Endothelial cell (in vitro differentiated cells): ENCODE measurements around the gene HAND2. TPM values are rescaled to one million over a fixed set of nuclear protein-coding genes. Genes with fewer than 3 reads are reported as not detected.

Experiments
- DNase-seq: peaks from one replicate; pipeline ENCODE4 v3.0.0; 2021; ENCODE audit warnings: low spot score
- H3K27ac Mint-ChIP-seq: one replicate; pipeline ENCODE4 v1.8.0; 2021; ENCODE audit warnings: mixed read lengths, inconsistent platforms; ENCODE audit not compliant: unreplicated experiment
- H3K27me3 Mint-ChIP-seq: one replicate; pipeline ENCODE4 v1.8.0; 2021; ENCODE audit warnings: mild to moderate bottlenecking, moderate library complexity, mixed read lengths, inconsistent platforms; ENCODE audit not compliant: unreplicated experiment
- H3K36me3 Mint-ChIP-seq: one replicate; pipeline ENCODE4 v1.8.0; 2021; ENCODE audit warnings: mild to moderate bottlenecking, low read depth, mixed read lengths, inconsistent platforms; ENCODE audit not compliant: unreplicated experiment
- H3K4me1 Mint-ChIP-seq: one replicate; pipeline ENCODE4 v1.8.0; 2021; ENCODE audit warnings: mild to moderate bottlenecking, mixed read lengths, inconsistent platforms; ENCODE audit not compliant: unreplicated experiment
- H3K4me3 Mint-ChIP-seq: one replicate; pipeline ENCODE4 v1.8.0; 2021; ENCODE audit warnings: mild to moderate bottlenecking, mixed read lengths, inconsistent platforms; ENCODE audit not compliant: unreplicated experiment
- H3K9me3 Mint-ChIP-seq: one replicate; pipeline ENCODE4 v1.8.0; 2021; ENCODE audit warnings: mixed read lengths, inconsistent platforms; ENCODE audit not compliant: unreplicated experiment
- total RNA-seq: library from RNA; stranded (reverse); fragmentation: NEBNext Ultra II Directional; extraction: Animal tissue kit (Norgen Biotek cat#: 25700); gene quantifications from one replicate; pipeline ENCODE4 v1.2.1, GENCODE V29; 2021; ENCODE audit not compliant: unreplicated experiment
- TF ChIP-seq, protein P1 (sequence below): fragments of 200-600 bp; sonication (generic); IDR thresholded peaks from one replicate; pipeline ENCODE4 v1.5.0; 2021; ENCODE audit warnings: antibody characterized with exemption; ENCODE audit not compliant: unreplicated experiment

The HAND2 gene
- total RNA-seq, 1 donor from 2014 or later = 1.5 TPM

DNA sequence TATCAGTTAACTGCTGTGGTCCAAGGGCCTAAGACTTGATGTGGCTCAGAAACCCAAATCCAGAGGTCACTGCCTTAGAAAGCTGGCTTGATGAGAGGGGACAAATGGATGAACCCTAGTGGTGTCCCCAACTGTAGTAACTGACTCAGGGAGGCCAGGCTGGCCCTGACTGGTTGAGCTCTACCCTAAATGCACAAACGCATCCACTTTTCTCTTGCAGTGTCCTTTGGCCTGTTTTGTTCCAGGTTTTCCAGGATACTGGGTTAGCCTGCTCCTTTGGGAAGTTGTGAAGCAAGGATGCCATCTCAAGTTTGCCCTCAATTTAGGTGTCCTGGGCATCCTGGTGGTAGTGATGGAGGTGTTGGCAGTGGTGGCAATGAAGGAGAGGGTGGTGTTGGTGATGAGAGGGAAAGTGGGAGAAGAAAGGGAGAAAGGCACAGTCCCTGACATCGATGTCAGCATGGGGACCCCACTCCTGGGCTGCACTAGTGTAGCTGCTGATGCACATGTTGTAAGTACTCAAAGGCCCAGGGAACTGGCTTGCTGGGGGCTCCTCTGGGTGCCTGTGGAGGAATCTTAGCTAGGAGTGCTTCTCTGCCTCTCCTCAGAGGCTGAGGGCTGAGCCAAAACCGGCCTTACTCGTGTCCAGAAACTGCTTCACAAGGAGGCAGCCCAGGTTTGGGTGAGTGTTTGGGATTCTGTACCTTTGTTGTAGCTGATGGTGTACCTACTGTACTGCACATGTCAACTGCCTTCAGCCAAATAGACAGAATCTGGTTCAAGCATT is 2.9 kb upstream of the HAND2 start:
- Mint-ChIP-seq H3K27me3 (peaks cover 37% of the 10 kb centered on the region), H3K27ac (no peak overlapping the region), H3K4me3 (peak overlapping the region; percentile 34), H3K9me3 (no peaks in the 10 kb centered on the region), H3K4me1 (peaks cover 22% of the 10 kb centered on the region), H3K36me3 (peaks cover 4% of the 10 kb centered on the region)
- DNase-seq = no peak
- TF ChIP-seq, protein P1, sequence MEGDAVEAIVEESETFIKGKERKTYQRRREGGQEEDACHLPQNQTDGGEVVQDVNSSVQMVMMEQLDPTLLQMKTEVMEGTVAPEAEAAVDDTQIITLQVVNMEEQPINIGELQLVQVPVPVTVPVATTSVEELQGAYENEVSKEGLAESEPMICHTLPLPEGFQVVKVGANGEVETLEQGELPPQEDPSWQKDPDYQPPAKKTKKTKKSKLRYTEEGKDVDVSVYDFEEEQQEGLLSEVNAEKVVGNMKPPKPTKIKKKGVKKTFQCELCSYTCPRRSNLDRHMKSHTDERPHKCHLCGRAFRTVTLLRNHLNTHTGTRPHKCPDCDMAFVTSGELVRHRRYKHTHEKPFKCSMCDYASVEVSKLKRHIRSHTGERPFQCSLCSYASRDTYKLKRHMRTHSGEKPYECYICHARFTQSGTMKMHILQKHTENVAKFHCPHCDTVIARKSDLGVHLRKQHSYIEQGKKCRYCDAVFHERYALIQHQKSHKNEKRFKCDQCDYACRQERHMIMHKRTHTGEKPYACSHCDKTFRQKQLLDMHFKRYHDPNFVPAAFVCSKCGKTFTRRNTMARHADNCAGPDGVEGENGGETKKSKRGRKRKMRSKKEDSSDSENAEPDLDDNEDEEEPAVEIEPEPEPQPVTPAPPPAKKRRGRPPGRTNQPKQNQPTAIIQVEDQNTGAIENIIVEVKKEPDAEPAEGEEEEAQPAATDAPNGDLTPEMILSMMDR = no peak

DNA sequence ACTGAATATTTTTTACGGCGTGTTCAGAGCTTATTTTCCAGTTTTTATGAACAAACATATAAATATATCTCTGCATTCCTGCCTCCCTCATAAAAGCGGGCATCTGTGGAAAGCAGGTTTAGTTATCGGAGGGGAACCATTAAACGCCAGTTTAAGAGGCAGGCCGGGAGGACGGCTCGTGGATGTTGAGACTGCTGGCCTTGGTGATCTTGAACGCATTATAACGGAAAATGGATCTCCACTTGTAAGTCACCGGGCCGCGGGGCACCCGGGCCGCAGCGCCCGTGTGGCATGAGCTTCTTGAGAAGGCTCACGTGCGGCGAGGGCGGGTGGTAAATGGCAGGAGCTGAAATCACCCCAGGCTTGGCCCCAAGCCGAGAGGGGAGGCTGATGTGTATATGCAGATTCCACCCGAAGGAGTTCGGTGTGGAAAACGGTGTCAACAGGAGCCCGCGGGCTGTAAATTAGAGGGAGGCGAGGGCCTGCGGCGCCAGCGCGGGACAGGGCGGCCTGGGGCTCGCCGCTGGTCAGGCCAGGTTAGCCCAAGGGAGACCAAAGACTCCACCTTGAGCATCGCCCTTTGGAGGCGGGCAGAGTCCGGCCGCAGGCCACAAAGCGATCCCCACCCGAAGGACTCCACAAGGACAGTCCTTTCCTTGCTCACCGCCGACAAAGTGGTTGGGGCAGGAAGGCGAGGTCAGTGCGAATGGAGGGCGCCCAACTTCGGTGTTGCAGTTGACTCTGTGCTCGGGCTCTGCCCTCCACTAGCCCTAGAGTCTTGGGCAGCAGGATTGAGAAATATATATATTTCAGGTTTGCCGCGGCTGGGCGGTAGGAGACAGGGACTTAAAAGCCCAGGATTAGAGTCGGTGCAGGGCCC is 1.3 kb upstream of the HAND2 start:
- TF ChIP-seq, protein P1 = no peak
- no peak overlapping the region for H3K27ac Mint-ChIP-seq
- no peak overlapping the region for H3K4me3 Mint-ChIP-seq

DNA sequence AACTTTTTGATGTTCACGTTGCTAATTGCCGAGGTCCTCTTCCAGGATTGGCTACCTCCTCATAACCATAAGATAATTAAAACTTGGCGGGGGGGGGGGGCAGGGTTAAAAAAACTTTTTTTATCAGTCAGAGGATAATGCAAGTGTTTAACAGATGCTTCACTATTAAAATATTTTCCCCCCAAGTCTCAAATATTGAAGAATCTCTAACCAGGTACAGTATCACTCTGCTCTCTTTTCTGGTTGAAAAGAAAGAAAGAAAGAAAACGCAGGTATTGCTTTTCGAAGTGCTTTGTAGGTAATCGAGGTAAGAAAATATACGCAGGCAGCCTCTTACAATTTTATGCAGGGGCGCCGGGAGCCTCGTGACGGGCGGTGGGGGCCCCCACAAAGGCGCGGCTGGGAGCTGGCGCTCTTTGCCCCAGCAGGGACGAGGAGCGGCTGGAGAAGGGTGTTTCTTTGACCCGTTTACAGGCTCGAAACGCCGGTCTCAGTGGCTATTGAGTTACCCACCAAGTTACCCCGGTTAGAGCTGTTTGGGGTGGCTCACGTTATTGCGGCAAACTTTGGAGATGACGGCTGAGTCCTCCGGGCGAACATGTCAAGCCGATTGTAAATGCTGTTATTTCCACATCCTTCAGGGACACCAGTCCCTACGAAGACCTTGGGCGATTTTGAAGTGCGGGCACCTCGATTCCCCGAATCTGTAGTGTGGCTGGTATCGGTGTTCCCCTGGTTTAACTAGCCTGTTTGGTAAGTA is 477 bp upstream of the HAND2 start:
- Mint-ChIP-seq H3K27ac (no peak overlapping the region), H3K9me3 (no peaks in the 10 kb centered on the region), H3K4me3 (peak overlapping the region; percentile 92), H3K4me1 (peaks cover 38% of the 10 kb centered on the region), H3K27me3 (peaks cover 46% of the 10 kb centered on the region), H3K36me3 (peaks cover 4% of the 10 kb centered on the region)
- DNase-seq = no peak
- TF ChIP-seq, protein P1 = no peak

More for the DNA sequence above, 1.3 kb upstream of the HAND2 start:
- Mint-ChIP-seq H3K36me3 (peaks cover 4% of the 10 kb centered on the region), H3K4me1 (peaks cover 31% of the 10 kb centered on the region), H3K27me3 (peaks cover 40% of the 10 kb centered on the region), H3K9me3 (no peaks in the 10 kb centered on the region)
- no peak for DNase-seq

DNA sequence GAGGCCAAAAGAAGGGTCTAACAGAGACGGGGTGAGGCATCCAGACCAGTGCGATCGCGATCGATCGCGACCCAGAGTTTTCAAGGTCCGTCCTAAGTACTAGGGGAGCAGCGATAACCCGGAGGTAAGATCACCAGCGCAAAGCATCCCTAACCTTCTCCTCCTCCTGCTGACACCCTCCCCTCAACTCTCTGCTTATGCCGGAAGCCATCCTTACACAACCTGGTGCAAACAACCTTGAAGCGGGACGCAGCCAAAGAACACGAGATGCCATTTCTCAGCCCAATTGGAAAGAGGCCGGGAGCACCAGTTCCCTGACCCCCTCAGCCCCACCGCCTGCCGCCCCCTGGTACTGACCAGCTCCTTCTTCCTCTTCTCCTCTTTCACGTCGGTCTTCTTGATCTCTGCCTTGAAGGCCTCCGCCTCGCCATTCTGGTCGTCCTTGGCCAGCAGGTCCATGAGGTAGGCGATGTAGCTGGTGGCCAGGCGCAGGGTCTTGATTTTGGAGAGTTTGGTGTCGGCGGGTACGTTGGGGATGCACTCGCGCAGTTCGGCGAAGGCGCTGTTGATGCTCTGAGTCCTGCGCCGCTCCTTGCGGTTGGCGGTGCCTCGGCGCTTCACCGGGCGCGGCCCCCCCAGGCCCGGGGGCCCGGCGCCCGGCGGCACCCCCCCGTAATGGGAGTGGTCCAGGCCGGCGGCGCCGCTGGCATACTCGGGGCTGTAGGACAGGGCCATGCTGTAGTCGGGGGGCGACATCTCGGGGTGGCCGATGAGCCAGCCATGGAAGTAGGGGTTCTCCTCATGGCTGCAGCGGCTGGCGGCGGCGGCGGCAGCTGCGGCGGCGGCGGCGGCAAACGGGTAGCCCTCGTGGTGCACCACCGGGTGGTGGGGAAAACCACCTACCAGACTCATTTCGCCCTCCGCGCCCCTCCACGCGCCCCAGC is 1.4 kb downstream of the HAND2 start:
- peaks cover 8% of the 10 kb centered on the region for H3K36me3 Mint-ChIP-seq
- TF ChIP-seq, protein P1 = no peak
- H3K27me3 Mint-ChIP-seq = peaks cover 48% of the 10 kb centered on the region
- no peaks in the 10 kb centered on the region for H3K9me3 Mint-ChIP-seq
- peak overlapping the region; percentile 54 for H3K27ac Mint-ChIP-seq
- no peak for DNase-seq
- H3K4me1 Mint-ChIP-seq = peaks cover 50% of the 10 kb centered on the region
- peak overlapping the region; percentile 85 for H3K4me3 Mint-ChIP-seq
